Astrocyte of the cerebellum (primary cell): ENCODE measurements around the gene CYB5R3.

ENCODE experiments used
- DNase-seq: peaks from one replicate; pipeline ENCODE4 v3.0.0-alpha.2; 2011; ENCODE audit warnings: low read depth
- H3K4me3 ChIP-seq: 2 replicates; pipeline ENCODE4 v1.5.1; 2011; ENCODE audit warnings: mild to moderate bottlenecking, low read depth, low read length, moderate library complexity
- in situ Hi-C: cut with HindIII; loops from 2 replicates; pipeline ENCODE4 v1.10.0; 2017; ENCODE audit warnings: low sequenced_read_pairs
- TF ChIP-seq, protein P1 (sequence below): IDR thresholded peaks from 2 replicates; pipeline ENCODE4 v1.5.1; 2012; ENCODE audit warnings: low read length, low read depth, moderate library complexity, mild to moderate bottlenecking; ENCODE audit errors: missing control alignments

The CYB5R3 gene

DNA sequence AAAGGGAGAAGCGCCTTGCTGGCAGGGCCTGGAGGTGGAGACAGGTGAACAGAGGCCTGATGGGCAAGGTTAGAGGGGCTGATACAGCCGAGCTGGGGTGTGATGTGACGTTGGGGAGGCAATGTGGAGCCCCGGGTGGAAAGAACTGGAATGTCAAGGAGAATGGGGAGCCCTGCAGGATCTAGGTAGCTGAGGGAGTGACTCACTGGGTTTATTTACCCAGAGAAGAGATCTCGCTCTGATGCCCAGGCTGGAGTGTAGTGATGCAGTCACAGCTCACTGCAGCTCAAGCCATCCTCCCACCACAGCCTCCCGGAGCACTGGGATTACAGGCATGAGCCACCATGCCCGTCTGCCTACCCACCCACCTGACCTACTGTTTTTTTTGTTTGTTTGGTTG is 1.9 kb upstream of the CYB5R3 start:
- TF ChIP-seq, protein P1, sequence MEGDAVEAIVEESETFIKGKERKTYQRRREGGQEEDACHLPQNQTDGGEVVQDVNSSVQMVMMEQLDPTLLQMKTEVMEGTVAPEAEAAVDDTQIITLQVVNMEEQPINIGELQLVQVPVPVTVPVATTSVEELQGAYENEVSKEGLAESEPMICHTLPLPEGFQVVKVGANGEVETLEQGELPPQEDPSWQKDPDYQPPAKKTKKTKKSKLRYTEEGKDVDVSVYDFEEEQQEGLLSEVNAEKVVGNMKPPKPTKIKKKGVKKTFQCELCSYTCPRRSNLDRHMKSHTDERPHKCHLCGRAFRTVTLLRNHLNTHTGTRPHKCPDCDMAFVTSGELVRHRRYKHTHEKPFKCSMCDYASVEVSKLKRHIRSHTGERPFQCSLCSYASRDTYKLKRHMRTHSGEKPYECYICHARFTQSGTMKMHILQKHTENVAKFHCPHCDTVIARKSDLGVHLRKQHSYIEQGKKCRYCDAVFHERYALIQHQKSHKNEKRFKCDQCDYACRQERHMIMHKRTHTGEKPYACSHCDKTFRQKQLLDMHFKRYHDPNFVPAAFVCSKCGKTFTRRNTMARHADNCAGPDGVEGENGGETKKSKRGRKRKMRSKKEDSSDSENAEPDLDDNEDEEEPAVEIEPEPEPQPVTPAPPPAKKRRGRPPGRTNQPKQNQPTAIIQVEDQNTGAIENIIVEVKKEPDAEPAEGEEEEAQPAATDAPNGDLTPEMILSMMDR = no peak
- no peak overlapping the region for H3K4me3 ChIP-seq
- no peak for DNase-seq
- in situ Hi-C loops = no loop called here

DNA sequence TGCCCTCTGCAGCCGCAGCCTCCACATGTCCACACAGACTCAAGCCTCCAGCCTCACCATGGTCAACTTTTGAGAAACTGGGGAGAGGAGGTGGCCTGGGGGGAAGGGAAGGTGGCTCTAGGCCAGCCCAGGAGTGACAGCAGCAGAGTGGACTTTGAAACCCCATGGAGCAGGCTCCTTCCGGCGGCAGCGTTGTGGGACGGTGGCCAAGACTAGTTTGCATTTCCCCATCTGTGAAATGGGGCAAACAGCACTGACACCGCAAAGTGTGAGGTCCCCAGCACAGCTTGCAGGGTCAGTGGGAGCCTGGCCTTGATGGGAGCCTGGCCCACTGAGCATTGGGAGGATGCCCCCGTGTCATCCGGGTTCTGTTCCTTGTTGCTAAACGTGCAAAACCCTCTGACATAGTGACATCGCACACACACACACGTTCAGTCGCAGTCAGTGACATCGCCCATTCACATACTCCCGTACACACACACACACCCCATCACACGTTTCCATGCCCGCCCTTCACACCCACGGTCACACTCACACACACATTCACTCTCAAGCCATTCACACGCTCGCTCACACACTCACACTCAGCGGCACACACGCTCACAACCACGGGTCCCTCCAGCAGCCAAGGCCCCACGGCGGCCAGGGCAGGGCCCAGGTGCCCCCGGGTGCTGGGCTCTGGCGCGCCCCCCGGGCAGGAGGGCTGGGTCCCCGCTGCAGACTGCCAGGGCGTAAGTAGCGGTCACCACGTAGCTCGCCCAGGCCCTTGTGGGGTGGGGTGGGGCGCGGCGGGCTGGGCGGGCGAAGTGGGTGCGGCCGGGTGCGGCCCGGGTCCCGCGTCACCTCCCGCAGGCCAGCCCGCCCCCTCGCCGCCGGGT is 585 bp downstream of the CYB5R3 start:
- peak overlapping the region; percentile 83 for H3K4me3 ChIP-seq
- no peak for DNase-seq
- TF ChIP-seq, protein P1 = no peak
- in situ Hi-C loops = no loop called here

DNA sequence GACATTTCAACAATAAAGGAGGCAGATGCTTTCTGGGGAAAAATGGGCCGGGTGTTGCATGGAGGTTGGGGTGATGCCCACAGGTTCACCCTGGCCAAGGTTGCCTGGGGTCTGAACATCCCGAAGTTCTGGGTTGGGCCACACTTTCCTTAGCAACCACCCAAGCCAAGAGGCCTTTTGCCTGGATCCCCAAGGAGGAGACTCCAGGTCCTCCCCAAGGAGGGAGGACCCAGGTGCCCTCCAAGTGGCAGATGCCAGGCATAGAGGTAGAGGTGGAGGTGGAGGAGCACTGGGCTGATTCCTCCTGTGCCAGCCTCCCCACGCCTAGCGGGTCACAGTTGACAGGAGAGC is 1.2 kb downstream of the CYB5R3 start:
- in situ Hi-C loops = no loop called here
- TF ChIP-seq, protein P1 = no peak

DNA sequence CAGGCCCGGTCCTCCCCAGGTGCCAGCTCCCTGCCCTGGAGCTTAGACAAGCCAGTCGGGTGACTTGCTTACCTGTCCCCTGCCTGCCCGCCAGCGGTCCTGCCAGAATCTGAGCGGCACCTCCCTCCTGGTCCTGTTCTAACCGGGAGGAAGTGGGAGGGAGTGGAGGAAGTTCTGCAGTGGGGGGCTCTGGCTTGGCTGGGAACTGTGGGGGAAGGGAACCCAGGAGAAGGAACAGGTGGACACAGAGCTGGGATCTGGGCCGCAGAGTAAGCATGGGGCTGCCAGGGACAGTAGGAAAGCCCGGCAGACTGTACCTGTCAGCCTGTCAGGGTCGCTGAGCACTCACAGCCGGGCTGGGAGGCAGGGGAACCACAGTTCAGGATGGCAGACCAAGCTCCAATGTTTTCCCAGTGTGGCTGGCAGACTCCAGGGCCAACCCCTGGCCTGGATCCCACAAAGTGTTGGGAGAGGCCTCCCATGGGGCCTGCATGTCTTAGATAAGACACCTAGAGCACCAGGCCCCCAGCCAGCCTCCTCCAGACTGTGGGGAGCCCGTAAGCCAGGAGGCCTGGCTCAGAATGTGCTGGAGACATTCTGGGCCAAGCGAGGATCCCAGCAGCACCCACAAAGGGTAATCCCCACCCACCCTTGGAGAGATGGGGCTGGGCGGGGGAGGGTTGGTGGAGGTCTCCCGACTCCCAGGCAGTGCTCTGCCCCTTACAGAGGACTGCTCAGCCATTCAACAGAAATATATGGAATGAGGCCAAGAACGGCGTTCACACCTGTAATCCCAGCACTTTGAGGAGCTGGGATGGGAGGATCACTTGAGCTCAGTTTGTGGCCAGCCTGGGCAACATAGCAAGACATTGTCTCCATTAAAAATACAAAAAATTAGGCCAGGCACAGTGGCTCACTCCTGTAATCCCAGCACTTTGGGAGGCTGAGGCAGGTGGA is 2.3 kb downstream of the CYB5R3 start:
- in situ Hi-C loops = no loop called here
- no peak overlapping the region for H3K4me3 ChIP-seq
- no peak for DNase-seq
- TF ChIP-seq, protein P1 = no peak

More for the DNA sequence above, 1.2 kb downstream of the CYB5R3 start:
- DNase-seq = no peak
- H3K4me3 ChIP-seq = peak overlapping the region; percentile 83

DNA sequence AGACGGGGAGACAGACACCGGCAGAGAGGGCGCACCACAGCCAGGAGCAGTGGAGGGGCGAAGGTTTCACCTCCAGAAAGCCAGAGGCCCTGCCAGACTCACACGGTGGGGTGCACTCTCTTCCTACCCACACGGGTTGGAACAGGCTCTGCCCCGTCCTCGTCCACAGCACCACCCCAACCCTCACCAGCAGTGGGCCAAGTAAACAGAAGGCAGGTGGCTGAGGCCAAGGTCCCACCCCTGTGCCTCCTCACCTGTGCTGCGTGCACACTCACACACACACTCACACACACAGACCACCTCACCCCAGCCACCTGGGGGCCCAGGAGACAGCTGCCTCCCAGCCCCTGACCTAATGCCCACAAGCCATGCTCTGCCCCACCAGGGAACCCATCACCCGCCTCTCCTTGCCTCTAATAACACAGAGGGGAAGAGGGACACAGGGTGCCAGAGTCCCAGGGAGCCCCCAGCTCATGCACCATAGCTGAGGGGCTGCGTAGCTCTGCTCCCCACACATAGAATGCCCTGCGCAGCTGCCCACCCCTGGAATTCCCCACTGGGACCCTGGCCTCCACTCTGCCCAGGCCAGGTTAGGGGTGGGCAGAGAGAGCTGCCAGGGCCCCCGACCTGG is 3.1 kb downstream of the CYB5R3 start:
- no peak overlapping the region for H3K4me3 ChIP-seq
- TF ChIP-seq, protein P1 = no peak
- in situ Hi-C loops = no loop called here
- no peak for DNase-seq

DNA sequence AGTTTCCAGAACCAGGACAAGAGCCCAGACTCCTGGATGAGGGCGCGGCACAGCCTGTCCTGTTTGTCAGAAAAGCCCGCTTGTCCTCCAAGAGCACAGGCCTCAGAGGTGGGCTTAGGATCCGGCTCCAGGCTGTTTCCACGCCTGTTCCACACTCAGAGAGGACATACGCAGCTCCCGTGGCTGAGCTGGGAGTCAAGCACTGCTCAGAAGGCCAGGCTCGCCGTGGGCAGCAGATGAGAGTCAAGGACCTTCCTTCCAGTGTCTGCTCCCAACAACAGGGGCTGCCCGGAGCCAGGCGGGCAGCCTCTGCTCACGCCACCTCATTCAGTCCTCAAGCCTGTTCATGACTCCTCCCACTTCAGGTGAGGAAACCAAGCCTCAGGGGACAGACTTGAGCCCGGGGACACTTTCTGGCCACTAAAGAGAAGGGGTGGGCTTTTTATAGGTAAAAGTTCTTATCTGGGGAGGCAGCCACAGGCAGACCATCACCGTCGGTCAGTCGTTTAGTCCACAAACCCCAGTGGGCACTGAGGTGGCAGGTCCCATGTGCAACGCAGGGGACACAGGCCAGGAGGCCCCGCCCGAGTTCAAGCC is 3.8 kb downstream of the CYB5R3 start:
- no peak for DNase-seq
- no peak overlapping the region for H3K4me3 ChIP-seq
- TF ChIP-seq, protein P1 = no peak
- in situ Hi-C loops = no loop called here
